GM23338 (cell line): Measurements from ENCODE around the gene STAU1.

Experiments
- EZH2 ChIP-seq: fragments of 200-600 bp; sonication (generic); IDR thresholded peaks from one replicate; pipeline ENCODE4 v1.8.0; 2017; ENCODE audit warnings: antibody characterized with exemption, mild to moderate bottlenecking, low read depth; ENCODE audit not compliant: unreplicated experiment
- EZH2phosphoT487 ChIP-seq: fragments of 200-600 bp; sonication (generic); IDR thresholded peaks from one replicate; pipeline ENCODE4 v1.8.1; 2018; ENCODE audit warnings: antibody characterized with exemption; ENCODE audit not compliant: unreplicated experiment
- JUNB ChIP-seq: IDR thresholded peaks from one replicate; pipeline ENCODE4 v1.6.1; 2016; ENCODE audit warnings: antibody characterized with exemption; ENCODE audit not compliant: unreplicated experiment
- NANOG ChIP-seq: IDR thresholded peaks from 2 replicates; pipeline ENCODE4 v1.6.1; 2016; ENCODE audit warnings: antibody characterized with exemption, borderline replicate concordance
- POLR2AphosphoS5 ChIP-seq: IDR thresholded peaks from 2 replicates; pipeline ENCODE4 v1.6.1; 2016; ENCODE audit warnings: antibody characterized with exemption, low read depth
- REST ChIP-seq: IDR thresholded peaks from one replicate; pipeline ENCODE4 v1.6.1; 2018; ENCODE audit warnings: antibody characterized with exemption; ENCODE audit not compliant: unreplicated experiment
- ZNF114 ChIP-seq: fragments of 250-450 bp; sonication (Bioruptor Pico); IDR thresholded peaks from 2 replicates; pipeline ENCODE4 v1.5.0; 2020; ENCODE audit warnings: mild to moderate bottlenecking, moderate library complexity
- TF ChIP-seq, protein P1 (sequence below), 2 experiments: fragments of 200-600 bp in 1 of 2; sonication (generic) in 1 of 2; conservative IDR thresholded peaks; 2 replicates each; pipeline versions ENCODE4 v1.5.1 to v1.6.1; 2016 to 2017; ENCODE audit warnings: antibody characterized with exemption in 2 of 2, low read depth in 2 of 2, mild to moderate bottlenecking in 2 of 2, moderate library complexity in 1 of 2
- TF ChIP-seq, protein P2 (sequence below): IDR thresholded peaks from 2 replicates; pipeline ENCODE4 v1.6.1; 2016; ENCODE audit warnings: antibody characterized with exemption

- TF ChIP-seq, protein P1, sequence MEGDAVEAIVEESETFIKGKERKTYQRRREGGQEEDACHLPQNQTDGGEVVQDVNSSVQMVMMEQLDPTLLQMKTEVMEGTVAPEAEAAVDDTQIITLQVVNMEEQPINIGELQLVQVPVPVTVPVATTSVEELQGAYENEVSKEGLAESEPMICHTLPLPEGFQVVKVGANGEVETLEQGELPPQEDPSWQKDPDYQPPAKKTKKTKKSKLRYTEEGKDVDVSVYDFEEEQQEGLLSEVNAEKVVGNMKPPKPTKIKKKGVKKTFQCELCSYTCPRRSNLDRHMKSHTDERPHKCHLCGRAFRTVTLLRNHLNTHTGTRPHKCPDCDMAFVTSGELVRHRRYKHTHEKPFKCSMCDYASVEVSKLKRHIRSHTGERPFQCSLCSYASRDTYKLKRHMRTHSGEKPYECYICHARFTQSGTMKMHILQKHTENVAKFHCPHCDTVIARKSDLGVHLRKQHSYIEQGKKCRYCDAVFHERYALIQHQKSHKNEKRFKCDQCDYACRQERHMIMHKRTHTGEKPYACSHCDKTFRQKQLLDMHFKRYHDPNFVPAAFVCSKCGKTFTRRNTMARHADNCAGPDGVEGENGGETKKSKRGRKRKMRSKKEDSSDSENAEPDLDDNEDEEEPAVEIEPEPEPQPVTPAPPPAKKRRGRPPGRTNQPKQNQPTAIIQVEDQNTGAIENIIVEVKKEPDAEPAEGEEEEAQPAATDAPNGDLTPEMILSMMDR (conservative IDR thresholded peaks at IDR 0.05; ENCODE audit: low read depth in 2 of 2): no peak
- TF ChIP-seq JUNB: no peak
- TF ChIP-seq EZH2: no peak
- TF ChIP-seq REST: no peak
- no peak for TF ChIP-seq EZH2phosphoT487
- TF ChIP-seq, protein P2, sequence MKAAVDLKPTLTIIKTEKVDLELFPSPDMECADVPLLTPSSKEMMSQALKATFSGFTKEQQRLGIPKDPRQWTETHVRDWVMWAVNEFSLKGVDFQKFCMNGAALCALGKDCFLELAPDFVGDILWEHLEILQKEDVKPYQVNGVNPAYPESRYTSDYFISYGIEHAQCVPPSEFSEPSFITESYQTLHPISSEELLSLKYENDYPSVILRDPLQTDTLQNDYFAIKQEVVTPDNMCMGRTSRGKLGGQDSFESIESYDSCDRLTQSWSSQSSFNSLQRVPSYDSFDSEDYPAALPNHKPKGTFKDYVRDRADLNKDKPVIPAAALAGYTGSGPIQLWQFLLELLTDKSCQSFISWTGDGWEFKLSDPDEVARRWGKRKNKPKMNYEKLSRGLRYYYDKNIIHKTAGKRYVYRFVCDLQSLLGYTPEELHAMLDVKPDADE: no peak
- no peak for TF ChIP-seq ZNF114
- no peak for TF ChIP-seq POLR2AphosphoS5
- no peak for TF ChIP-seq NANOG
Observed at GRCh38 chr20:49103019-49103418, 85.1 kb downstream of the STAU1 start.
